IMR-90 (cell line): Measurements from ENCODE around the gene GAREM1.

ENCODE experiments used
- CEBPB ChIP-seq: IDR thresholded peaks from 2 replicates; pipeline ENCODE4 v1.6.1; 2012; ENCODE audit warnings: low read depth, low read length, improper control_type of control experiment
- CTCF ChIP-seq: conservative IDR thresholded peaks from 2 replicates; pipeline ENCODE4 v1.5.1; 2012; ENCODE audit warnings: mild to moderate bottlenecking, low read depth, low read length, improper control_type of control experiment
- ELK1 ChIP-seq: fragments of 150-350 bp; IDR thresholded peaks from 2 replicates; pipeline ENCODE4 v1.6.1; 2016; ENCODE audit warnings: low read depth, mild to moderate bottlenecking, low read length, moderate library complexity, borderline replicate concordance
- FOS ChIP-seq: fragments of 150-350 bp; IDR thresholded peaks from 2 replicates; pipeline ENCODE4 v1.6.1; 2016; ENCODE audit warnings: low read depth, low read length
- MAFK ChIP-seq: IDR thresholded peaks from 2 replicates; pipeline ENCODE4 v1.6.1; 2012; ENCODE audit warnings: low read depth, low read length, improper control_type of control experiment
- MAZ ChIP-seq: IDR thresholded peaks from 2 replicates; pipeline ENCODE4 v1.6.1; 2012; ENCODE audit warnings: low read depth, mild to moderate bottlenecking, low read length, improper control_type of control experiment, moderate library complexity, borderline replicate concordance
- MXI1 ChIP-seq: IDR thresholded peaks from 2 replicates; pipeline ENCODE4 v1.6.1; 2012; ENCODE audit warnings: low read depth, mild to moderate bottlenecking, low read length, moderate library complexity, borderline replicate concordance
- POLR2A ChIP-seq: IDR thresholded peaks from 2 replicates; pipeline ENCODE4 v1.6.1; 2012; ENCODE audit warnings: mild to moderate bottlenecking, low read depth, low read length
- RAD21 ChIP-seq: IDR thresholded peaks from 2 replicates; pipeline ENCODE4 v1.6.1; 2012; ENCODE audit warnings: low read length, improper control_type of control experiment
- RCOR1 ChIP-seq: IDR thresholded peaks from 2 replicates; pipeline ENCODE4 v1.6.1; 2012; ENCODE audit warnings: mild to moderate bottlenecking, low read length, improper control_type of control experiment; ENCODE audit not compliant: insufficient replicate concordance
- USF2 ChIP-seq: fragments of 150-350 bp; IDR thresholded peaks from 2 replicates; pipeline ENCODE4 v1.6.1; 2017; ENCODE audit warnings: mild to moderate bottlenecking, antibody characterized with exemption, low read length, low read depth

- TF ChIP-seq MAFK: no peak
- no peak for TF ChIP-seq FOS
- TF ChIP-seq RCOR1: no peak
- TF ChIP-seq RAD21: no peak
- no peak for TF ChIP-seq CTCF
- no peak for TF ChIP-seq POLR2A
- no peak for TF ChIP-seq ELK1
- no peak for TF ChIP-seq USF2
- no peak for TF ChIP-seq MAZ
- no peak for TF ChIP-seq MXI1
- TF ChIP-seq CEBPB: no peak
Measured at GRCh38 chr18:32455361-32455760, 15.3 kb downstream of the GAREM1 start.
